ENCODE data around the gene SETD1B.
A peak's percentile ranks its signal among the peaks of the same experiment; 100 is the strongest.
"Not testable (repeated sequence)": the region's sequence is repeated elsewhere in the genome, so short reads cannot be mapped to it uniquely, and the experiment has no call there.

The SETD1B gene

DNA sequence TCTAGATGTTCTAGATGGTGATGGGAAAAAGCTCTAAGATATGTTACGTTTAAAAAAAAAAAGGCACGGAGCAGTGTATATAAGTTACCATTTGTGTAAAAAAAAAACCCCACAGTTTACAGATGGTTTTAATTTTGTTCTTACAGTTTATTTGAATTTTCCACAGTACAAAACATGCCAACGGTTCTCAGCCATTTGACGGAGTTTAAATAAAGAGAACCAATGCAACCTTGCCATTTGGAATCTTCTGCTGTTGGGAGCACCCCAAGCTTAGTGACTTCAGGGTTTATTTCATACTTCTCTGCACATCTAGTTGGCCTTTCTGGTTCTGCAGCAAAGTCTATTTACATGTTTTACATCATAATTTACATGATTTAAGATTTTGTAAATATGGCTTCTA, 62.5 kb downstream of the SETD1B start (continued):
- no peak for TF ChIP-seq ARNTL (CRISPR knock-in tag; IDR thresholded peaks at IDR 0.05; ENCODE audit: borderline replicate concordance, low read depth)
- no peak for TF ChIP-seq ZC3H10 (CRISPR knock-in tag; IDR thresholded peaks at IDR 0.05)
- no peak for TF ChIP-seq SNAI2 (CRISPR knock-in tag; IDR thresholded peaks at IDR 0.05)

DNA sequence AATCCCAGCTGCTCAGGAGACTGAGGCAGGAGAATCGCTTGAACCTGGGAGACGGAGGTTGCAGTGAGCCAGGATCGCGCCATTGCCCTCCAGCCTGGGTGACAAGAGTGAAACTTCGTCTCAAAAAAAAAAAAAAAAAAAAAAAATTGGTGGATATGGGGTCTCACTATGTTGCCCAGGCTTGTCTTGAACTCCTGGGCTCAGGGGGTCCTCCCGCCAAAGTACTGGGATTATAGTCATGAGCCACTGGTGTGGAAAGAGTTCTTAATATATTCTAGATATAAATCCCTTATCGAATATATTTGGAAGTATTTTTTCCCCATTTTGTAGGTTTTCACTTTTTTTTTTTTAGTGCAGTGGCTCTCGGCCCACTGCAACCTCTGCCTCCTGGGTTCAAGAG, 65.4 kb downstream of the SETD1B start:
- ATAC-seq = not testable (repeated sequence)

DNA sequence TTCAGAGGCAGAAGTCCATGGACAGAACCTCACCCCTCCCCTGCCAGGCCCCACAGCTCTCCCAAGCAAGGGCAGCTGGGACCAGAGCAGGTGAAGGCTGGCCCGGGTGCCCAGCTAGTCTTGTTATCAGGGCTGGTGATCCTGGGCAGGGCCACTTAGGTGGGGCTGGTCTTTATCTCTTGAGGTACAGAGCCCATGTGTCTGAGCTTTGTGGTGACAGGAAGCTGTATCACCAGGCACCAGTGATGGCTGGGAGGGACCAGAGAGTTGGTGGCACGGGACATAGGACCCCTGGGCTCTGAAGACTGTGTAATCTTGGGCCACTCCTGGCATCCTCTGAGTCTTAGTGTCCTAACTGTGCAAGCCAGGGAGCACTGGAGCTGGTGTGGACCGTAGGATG, 67.7 kb downstream of the SETD1B start:
- TF ChIP-seq ARNTL (CRISPR knock-in tag; IDR thresholded peaks at IDR 0.05; ENCODE audit: borderline replicate concordance, low read depth) (no peak), ZNF565 (CRISPR knock-in tag; conservative IDR thresholded peaks at IDR 0.05; ENCODE audit: low read depth) (no peak), OSR1 (CRISPR knock-in tag; IDR thresholded peaks at IDR 0.05) (no peak), ESRRG (CRISPR knock-in tag; IDR thresholded peaks at IDR 0.05) (no peak), ZNF70 (CRISPR knock-in tag; IDR thresholded peaks at IDR 0.05) (no peak), RARB (CRISPR knock-in tag; IDR thresholded peaks at IDR 0.05) (no peak), ZNF8 (CRISPR knock-in tag; IDR thresholded peaks at IDR 0.05) (no peak), SNAI2 (CRISPR knock-in tag; IDR thresholded peaks at IDR 0.05) (no peak), PPARA (CRISPR knock-in tag; IDR thresholded peaks at IDR 0.05; ENCODE audit: borderline replicate concordance) (no peak), GLIS3 (CRISPR knock-in tag; IDR thresholded peaks at IDR 0.05) (no peak), TOX (CRISPR knock-in tag; IDR thresholded peaks at IDR 0.05; ENCODE audit: borderline replicate concordance) (no peak), ZFP3 (CRISPR knock-in tag; IDR thresholded peaks at IDR 0.05) (no peak), TCF4 (CRISPR knock-in tag; IDR thresholded peaks at IDR 0.05; ENCODE audit: borderline replicate concordance) (no peak)
- TF ChIP-seq, protein P1, sequence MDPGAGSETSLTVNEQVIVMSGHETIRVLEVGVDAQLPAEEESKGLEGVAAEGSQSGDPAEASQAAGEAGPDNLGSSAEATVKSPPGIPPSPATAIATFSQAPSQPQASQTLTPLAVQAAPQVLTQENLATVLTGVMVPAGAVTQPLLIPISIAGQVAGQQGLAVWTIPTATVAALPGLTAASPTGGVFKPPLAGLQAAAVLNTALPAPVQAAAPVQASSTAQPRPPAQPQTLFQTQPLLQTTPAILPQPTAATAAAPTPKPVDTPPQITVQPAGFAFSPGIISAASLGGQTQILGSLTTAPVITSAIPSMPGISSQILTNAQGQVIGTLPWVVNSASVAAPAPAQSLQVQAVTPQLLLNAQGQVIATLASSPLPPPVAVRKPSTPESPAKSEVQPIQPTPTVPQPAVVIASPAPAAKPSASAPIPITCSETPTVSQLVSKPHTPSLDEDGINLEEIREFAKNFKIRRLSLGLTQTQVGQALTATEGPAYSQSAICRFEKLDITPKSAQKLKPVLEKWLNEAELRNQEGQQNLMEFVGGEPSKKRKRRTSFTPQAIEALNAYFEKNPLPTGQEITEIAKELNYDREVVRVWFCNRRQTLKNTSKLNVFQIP (CRISPR knock-in tag; IDR thresholded peaks at IDR 0.05; ENCODE audit: borderline replicate concordance, low read depth) = no peak
- TF ChIP-seq, protein P2, sequence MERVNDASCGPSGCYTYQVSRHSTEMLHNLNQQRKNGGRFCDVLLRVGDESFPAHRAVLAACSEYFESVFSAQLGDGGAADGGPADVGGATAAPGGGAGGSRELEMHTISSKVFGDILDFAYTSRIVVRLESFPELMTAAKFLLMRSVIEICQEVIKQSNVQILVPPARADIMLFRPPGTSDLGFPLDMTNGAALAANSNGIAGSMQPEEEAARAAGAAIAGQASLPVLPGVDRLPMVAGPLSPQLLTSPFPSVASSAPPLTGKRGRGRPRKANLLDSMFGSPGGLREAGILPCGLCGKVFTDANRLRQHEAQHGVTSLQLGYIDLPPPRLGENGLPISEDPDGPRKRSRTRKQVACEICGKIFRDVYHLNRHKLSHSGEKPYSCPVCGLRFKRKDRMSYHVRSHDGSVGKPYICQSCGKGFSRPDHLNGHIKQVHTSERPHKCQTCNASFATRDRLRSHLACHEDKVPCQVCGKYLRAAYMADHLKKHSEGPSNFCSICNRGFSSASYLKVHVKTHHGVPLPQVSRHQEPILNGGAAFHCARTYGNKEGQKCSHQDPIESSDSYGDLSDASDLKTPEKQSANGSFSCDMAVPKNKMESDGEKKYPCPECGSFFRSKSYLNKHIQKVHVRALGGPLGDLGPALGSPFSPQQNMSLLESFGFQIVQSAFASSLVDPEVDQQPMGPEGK (CRISPR knock-in tag; IDR thresholded peaks at IDR 0.05; ENCODE audit: borderline replicate concordance) = no peak
- TF ChIP-seq, protein P3, sequence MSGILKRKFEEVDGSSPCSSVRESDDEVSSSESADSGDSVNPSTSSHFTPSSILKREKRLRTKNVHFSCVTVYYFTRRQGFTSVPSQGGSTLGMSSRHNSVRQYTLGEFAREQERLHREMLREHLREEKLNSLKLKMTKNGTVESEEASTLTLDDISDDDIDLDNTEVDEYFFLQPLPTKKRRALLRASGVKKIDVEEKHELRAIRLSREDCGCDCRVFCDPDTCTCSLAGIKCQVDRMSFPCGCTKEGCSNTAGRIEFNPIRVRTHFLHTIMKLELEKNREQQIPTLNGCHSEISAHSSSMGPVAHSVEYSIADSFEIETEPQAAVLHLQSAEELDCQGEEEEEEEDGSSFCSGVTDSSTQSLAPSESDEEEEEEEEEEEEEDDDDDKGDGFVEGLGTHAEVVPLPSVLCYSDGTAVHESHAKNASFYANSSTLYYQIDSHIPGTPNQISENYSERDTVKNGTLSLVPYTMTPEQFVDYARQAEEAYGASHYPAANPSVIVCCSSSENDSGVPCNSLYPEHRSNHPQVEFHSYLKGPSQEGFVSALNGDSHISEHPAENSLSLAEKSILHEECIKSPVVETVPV (CRISPR knock-in tag; IDR thresholded peaks at IDR 0.05) = no peak
- TF ChIP-seq, protein P4, sequence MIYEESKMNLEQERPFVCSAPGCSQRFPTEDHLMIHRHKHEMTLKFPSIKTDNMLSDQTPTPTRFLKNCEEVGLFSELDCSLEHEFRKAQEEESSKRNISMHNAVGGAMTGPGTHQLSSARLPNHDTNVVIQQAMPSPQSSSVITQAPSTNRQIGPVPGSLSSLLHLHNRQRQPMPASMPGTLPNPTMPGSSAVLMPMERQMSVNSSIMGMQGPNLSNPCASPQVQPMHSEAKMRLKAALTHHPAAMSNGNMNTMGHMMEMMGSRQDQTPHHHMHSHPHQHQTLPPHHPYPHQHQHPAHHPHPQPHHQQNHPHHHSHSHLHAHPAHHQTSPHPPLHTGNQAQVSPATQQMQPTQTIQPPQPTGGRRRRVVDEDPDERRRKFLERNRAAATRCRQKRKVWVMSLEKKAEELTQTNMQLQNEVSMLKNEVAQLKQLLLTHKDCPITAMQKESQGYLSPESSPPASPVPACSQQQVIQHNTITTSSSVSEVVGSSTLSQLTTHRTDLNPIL (CRISPR knock-in tag; IDR thresholded peaks at IDR 0.05; ENCODE audit: low read depth) = no peak
- ATAC-seq = no peak

DNA sequence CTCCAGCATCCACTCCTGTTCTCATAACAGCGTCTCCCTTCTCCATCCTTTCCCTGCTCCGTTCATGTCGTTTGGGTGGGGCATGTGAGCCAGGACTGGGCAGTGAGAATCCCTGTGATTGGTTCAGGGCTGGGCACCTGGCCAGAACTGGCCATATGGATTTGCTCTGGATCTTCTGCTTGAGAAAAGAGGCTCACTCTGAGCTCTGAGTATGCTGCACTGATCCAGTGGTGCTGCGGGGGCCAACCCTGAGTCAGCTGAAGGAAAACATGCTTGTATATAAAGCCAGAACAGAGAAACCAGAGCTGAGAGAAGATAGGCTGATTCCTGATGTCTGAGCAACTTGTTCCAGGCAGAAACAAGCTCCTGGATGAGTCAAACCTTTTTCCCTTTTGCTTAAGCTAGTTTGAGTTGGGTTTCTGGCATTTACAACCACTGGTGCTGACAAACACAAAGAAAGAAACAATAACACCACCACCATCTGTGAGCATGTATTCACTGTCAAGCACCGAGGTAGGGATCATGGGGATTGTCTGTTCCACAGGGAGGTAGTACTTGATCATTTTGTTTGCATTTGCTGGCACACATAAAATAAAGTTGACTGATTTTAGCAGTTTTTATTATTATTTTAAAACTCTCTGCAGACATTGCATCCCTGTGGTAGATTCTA, 68.9 kb downstream of the SETD1B start:
- TF ChIP-seq ZFP3 (CRISPR knock-in tag; IDR thresholded peaks at IDR 0.05) = no peak
- peak; percentile 66; the same call in 1 of the 2 replicates for TF ChIP-seq TCF4 (CRISPR knock-in tag; IDR thresholded peaks at IDR 0.05; ENCODE audit: borderline replicate concordance)
- ATAC-seq = peak; percentile 96

DNA sequence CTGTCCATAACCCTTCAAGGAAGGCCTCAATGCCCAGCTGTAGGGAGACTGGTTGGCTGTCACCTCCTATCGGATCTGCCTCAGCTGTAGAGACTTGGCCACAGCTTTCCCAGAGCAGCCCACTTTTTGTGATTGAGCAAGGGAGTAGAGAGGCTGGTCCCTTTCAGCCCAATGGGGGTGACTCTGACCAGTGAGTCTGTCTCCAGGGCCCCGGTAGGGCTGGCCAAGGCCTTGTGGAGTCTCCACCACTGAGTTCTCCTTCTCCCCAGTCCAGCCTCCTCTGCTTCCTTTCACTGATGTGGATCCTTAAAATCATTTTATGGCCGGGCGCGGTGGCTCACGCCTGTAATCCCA, 69.4 kb downstream of the SETD1B start:
- TF ChIP-seq BACH2 (CRISPR knock-in tag; IDR thresholded peaks at IDR 0.05; ENCODE audit: borderline replicate concordance) (no peak), ZNF70 (CRISPR knock-in tag; IDR thresholded peaks at IDR 0.05) (no peak), ZC3H10 (CRISPR knock-in tag; IDR thresholded peaks at IDR 0.05) (no peak), ISL1 (CRISPR knock-in tag; IDR thresholded peaks at IDR 0.05) (no peak), SNAI2 (CRISPR knock-in tag; IDR thresholded peaks at IDR 0.05) (no peak)
- TF ChIP-seq, protein P5, sequence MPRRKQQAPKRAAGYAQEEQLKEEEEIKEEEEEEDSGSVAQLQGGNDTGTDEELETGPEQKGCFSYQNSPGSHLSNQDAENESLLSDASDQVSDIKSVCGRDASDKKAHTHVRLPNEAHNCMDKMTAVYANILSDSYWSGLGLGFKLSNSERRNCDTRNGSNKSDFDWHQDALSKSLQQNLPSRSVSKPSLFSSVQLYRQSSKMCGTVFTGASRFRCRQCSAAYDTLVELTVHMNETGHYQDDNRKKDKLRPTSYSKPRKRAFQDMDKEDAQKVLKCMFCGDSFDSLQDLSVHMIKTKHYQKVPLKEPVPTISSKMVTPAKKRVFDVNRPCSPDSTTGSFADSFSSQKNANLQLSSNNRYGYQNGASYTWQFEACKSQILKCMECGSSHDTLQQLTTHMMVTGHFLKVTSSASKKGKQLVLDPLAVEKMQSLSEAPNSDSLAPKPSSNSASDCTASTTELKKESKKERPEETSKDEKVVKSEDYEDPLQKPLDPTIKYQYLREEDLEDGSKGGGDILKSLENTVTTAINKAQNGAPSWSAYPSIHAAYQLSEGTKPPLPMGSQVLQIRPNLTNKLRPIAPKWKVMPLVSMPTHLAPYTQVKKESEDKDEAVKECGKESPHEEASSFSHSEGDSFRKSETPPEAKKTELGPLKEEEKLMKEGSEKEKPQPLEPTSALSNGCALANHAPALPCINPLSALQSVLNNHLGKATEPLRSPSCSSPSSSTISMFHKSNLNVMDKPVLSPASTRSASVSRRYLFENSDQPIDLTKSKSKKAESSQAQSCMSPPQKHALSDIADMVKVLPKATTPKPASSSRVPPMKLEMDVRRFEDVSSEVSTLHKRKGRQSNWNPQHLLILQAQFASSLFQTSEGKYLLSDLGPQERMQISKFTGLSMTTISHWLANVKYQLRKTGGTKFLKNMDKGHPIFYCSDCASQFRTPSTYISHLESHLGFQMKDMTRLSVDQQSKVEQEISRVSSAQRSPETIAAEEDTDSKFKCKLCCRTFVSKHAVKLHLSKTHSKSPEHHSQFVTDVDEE (CRISPR knock-in tag; IDR thresholded peaks at IDR 0.05) = no peak
- TF ChIP-seq, protein P4 (CRISPR knock-in tag; IDR thresholded peaks at IDR 0.05; ENCODE audit: low read depth) = no peak
- ATAC-seq = peak; percentile 42
